HCT116 (cell line): Measurements from ENCODE around the gene CDAN1.

Experiments used
- CTCF ChIP-seq, 3 experiments: fragments of 200-600 bp in 1 of 3; sonication (generic) in 1 of 3; IDR thresholded peaks in 2 of 3; conservative IDR thresholded peaks in 1 of 3; 2 replicates each; pipeline ENCODE4 v1.5.1; 2012 to 2017; ENCODE audit warnings: low read depth in 2 of 3, low read length in 2 of 3, antibody characterized with exemption in 1 of 3, borderline replicate concordance in 1 of 3, control low read depth in 1 of 3, mild to moderate bottlenecking in 1 of 3, mixed read lengths in 1 of 3, mixed run types in 1 of 3, moderate library complexity in 1 of 3; ENCODE audit not compliant: insufficient read depth in 1 of 3
- POLR2AphosphoS5 ChIP-seq: IDR thresholded peaks from 2 replicates; pipeline ENCODE4 v1.6.1; 2011; ENCODE audit warnings: mild to moderate bottlenecking, low read depth, low read length, moderate library complexity

- TF ChIP-seq CTCF (IDR thresholded peaks at IDR 0.05 in 2 of 3, conservative IDR thresholded peaks at IDR 0.05 in 1 of 3; ENCODE audit: borderline replicate concordance in 1 of 3, insufficient read depth in 1 of 3, low read depth in 2 of 3, low read length in 2 of 3) (no peak), POLR2AphosphoS5 (no peak)
These were observed 6.8 kb downstream of the CDAN1 start for GRCh38 chr15:42730135-42730534.
